Esophagus muscularis mucosa (tissue), 4 donors: ENCODE data around the gene TLCD1. TPM values are rescaled to one million over a fixed set of nuclear protein-coding genes. Genes with fewer than 3 reads are reported as not detected.

Experiments
- DNase-seq: peaks from one replicate; pipeline ENCODE4 v3.0.0-alpha.2; 2017; ENCODE audit errors: extremely low spot score
- H3K27ac ChIP-seq, 4 donors: fragments of 200-600 bp; sonication (generic); replicated peaks in 1 of 4; 1 replicate in 3 of 4; 2 replicates in 1 of 4; pipeline ENCODE4 v1.5.1; 2016 to 2019; ENCODE audit warnings: mild to moderate bottlenecking in 1 of 4
- H3K27me3 ChIP-seq, 4 donors: fragments of 200-600 bp; sonication (generic); one replicate each; pipeline versions ENCODE4 v1.5.1 to v1.6.0; 2016 to 2019
- H3K36me3 ChIP-seq, 4 donors: fragments of 200-600 bp; sonication (generic); one replicate each; pipeline ENCODE4 v1.5.1; 2016 to 2019
- H3K4me1 ChIP-seq, 4 donors: fragments of 200-600 bp; sonication (generic); one replicate each; pipeline ENCODE4 v1.5.1; 2016 to 2019
- H3K4me3 ChIP-seq, 4 donors: fragments of 200-600 bp; sonication (generic); 1 replicate in 2 of 4; 2 replicates in 2 of 4; pipeline ENCODE4 v1.5.1; 2016 to 2019; ENCODE audit warnings: mild to moderate bottlenecking in 4 of 4, moderate library complexity in 1 of 4
- H3K9me3 ChIP-seq, 4 donors: fragments of 200-600 bp; sonication (generic); 1 replicate in 3 of 4; 2 replicates in 1 of 4; pipeline ENCODE4 v1.5.1; 2016 to 2019
- EP300 ChIP-seq: sonication (generic); formaldehyde crosslinking; IDR thresholded peaks from one replicate; pipeline ENCODE4 v1.6.1; 2017; ENCODE audit warnings: antibody characterized with exemption
- POLR2A ChIP-seq: fragments of 450-650 bp; IDR thresholded peaks from one replicate; pipeline ENCODE4 v1.6.1; 2017; ENCODE audit warnings: antibody characterized with exemption, moderate library complexity, mild to moderate bottlenecking, low read depth
- POLR2AphosphoS5 ChIP-seq, 2 donors: sonication (generic); formaldehyde crosslinking; IDR thresholded peaks; one replicate each; pipeline ENCODE4 v1.6.1; 2017; ENCODE audit warnings: antibody characterized with exemption in 2 of 2
- WGBS: methylation state at CpG from one replicate; pipeline ENCODE4 v1.1.5; 2018; 5-methylcytosine and 5-hydroxymethylcytosine counted together
- intact Hi-C: fragments of 100-400 bp; cut with DNase I; formaldehyde crosslinking; loops from one replicate; pipeline ENCODE4 v1.15.1; 2023
- total RNA-seq, 4 donors: library from RNA; depleted of rRNA; stranded (reverse); fragments of >200 nt; gene quantifications; one replicate each; pipeline versions ENCODE4 v1.1.0 to v1.2.1, GENCODE V29; 2016
- TF ChIP-seq, protein P1 (sequence below), 3 experiments: fragments of 200-600 bp in 2 of 3; fragments of 450-650 bp in 1 of 3; sonication (generic) in 2 of 3; IDR thresholded peaks; one replicate each; pipeline ENCODE4 v1.5.1; 2017 to 2019; ENCODE audit warnings: antibody characterized with exemption in 3 of 3, mild to moderate bottlenecking in 2 of 3, moderate library complexity in 1 of 3

The TLCD1 gene
- total RNA-seq, 4 donors from 2014 or later = 1.0 to 1.5 (median 1.3) TPM; not detected in 1

DNA sequence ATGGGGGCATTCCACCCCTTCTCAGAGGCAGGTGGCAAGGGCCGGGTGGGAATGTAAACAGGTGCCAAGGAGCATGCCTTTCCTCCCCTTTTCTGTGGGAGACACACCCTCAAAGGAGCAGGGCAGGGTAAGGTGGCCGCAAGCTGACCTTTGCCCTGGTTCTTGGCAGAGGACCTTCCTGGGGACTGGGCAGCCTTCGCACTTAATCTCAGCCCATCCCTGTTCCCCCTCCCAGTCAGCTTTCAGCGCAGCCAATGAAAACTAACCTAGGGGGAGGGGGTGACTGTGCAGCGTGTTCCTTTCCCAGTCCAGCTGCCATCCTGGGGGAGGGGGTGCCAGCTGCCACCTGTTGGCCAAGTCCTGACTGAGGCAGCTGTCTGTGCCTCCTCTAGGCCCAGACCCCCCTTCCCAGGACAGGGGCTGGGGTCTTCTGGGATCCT, 20.6 kb upstream of the TLCD1 start:
- intact Hi-C loops = no loop called here

DNA sequence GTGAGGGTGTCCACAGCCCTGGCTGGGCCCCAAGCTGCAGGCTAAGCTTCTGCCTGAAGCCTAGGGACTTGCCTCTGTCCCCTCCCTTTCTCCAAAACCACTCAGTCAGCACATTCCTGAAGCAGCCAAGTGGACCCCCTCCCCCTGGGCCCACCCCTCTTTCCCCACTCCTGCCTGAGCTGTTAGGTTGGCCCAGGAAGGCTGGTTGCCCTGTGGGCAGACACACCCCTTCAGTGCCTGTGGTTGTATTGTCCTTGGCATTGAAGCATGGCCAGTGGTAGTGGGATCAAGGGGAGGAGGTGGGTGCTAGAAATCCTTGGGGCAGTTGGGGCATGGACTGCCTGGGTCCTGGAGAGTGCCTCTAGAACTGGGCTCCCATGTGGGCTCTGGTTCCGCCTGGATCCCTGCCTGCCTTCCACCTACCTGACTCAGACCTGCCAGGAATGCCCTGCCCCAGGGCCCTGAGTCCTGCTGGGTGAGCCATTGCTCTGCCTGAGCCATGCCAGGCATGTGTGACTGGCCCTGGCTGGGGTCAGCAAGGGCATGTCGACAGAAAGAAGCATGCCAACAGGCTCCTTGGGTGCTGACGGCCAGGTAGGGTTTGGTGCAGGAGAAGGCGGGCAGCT, 19.9 kb upstream of the TLCD1 start:
- TF ChIP-seq POLR2A = no peak
- TF ChIP-seq, protein P1, sequence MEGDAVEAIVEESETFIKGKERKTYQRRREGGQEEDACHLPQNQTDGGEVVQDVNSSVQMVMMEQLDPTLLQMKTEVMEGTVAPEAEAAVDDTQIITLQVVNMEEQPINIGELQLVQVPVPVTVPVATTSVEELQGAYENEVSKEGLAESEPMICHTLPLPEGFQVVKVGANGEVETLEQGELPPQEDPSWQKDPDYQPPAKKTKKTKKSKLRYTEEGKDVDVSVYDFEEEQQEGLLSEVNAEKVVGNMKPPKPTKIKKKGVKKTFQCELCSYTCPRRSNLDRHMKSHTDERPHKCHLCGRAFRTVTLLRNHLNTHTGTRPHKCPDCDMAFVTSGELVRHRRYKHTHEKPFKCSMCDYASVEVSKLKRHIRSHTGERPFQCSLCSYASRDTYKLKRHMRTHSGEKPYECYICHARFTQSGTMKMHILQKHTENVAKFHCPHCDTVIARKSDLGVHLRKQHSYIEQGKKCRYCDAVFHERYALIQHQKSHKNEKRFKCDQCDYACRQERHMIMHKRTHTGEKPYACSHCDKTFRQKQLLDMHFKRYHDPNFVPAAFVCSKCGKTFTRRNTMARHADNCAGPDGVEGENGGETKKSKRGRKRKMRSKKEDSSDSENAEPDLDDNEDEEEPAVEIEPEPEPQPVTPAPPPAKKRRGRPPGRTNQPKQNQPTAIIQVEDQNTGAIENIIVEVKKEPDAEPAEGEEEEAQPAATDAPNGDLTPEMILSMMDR (IDR thresholded peaks at IDR 0.05) = no peak
- no peak for TF ChIP-seq POLR2AphosphoS5 (IDR thresholded peaks at IDR 0.05)
- TF ChIP-seq EP300 = no peak
- WGBS = 78% methylated on average over 3 of the region's 4 CpGs
- peak overlapping the region; percentile 80 to 95 (median 90) for H3K27ac ChIP-seq
- intact Hi-C loops = no loop called here
- H3K4me1 ChIP-seq = peaks cover 45 to 69% (median 62%) of the 10 kb centered on the region in 4 donors
- H3K27me3 ChIP-seq = no peaks in the 10 kb centered on the region
- H3K9me3 ChIP-seq = no peaks in the 10 kb centered on the region
- peaks cover 0 to 28% (median 23%) of the 10 kb centered on the region in 4 donors for H3K36me3 ChIP-seq
- H3K4me3 ChIP-seq = peak overlapping the region in 3 of 4 donors; percentile 61 to 95 (median 76)
- DNase-seq = no peak

More for the DNA sequence above, 20.6 kb upstream of the TLCD1 start:
- 66% methylated on average over 5 of the region's 5 CpGs for WGBS
- Histone ChIP-seq H3K4me3 (no peak overlapping the region), H3K4me1 (peaks cover 45 to 69% (median 62%) of the 10 kb centered on the region in 4 donors), H3K27me3 (no peaks in the 10 kb centered on the region), H3K36me3 (peaks cover 0 to 28% (median 23%) of the 10 kb centered on the region in 4 donors), H3K9me3 (no peaks in the 10 kb centered on the region), H3K27ac (peak overlapping the region; percentile 37 to 95 (median 90))
- TF ChIP-seq, protein P1 (IDR thresholded peaks at IDR 0.05) = no peak
- no peak for TF ChIP-seq EP300
- TF ChIP-seq POLR2AphosphoS5 (IDR thresholded peaks at IDR 0.05) = no peak
- no peak for TF ChIP-seq POLR2A
- DNase-seq = no peak

DNA sequence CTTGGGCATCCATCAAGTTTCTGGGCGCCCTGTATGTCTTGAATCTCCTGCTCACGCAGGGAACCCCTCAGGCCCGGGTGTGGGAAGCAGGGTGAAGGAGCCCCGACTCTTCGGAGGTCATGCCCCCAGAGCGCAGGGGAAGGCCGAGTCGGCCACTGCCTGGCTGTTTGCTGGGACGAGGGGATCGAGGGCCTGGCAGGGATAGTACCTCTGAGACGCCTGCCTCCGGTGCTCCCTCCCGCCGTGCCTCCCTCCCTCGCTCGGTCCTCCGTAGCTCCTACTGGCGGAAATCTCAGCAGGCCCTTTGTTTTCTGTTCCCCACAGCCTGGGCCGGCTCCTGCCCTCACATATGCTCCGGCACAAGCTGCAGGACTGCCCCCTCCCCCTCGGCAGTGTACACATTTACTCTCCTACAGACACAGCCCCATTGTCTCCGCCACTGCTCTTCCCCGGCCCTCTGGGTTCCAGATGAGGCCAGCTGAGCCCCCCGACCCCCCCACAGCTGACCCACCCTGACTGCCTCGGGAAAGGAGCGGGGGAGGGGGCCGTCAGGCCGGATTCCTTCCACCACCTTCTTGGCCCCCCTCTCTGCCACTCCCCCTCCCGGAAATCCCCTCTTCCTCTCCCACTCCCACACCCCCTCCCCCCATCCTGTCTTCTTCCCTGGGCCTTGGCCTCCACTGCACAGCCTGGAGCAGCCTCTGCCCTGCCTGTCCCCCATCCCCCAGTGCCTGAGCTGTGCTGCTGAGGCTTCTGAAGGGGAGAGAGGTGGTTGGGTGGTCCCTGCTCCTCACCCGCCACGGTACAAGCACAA, 19.1 kb upstream of the TLCD1 start:
- peaks cover 45 to 64% (median 61%) of the 10 kb centered on the region in 4 donors for H3K4me1 ChIP-seq

DNA sequence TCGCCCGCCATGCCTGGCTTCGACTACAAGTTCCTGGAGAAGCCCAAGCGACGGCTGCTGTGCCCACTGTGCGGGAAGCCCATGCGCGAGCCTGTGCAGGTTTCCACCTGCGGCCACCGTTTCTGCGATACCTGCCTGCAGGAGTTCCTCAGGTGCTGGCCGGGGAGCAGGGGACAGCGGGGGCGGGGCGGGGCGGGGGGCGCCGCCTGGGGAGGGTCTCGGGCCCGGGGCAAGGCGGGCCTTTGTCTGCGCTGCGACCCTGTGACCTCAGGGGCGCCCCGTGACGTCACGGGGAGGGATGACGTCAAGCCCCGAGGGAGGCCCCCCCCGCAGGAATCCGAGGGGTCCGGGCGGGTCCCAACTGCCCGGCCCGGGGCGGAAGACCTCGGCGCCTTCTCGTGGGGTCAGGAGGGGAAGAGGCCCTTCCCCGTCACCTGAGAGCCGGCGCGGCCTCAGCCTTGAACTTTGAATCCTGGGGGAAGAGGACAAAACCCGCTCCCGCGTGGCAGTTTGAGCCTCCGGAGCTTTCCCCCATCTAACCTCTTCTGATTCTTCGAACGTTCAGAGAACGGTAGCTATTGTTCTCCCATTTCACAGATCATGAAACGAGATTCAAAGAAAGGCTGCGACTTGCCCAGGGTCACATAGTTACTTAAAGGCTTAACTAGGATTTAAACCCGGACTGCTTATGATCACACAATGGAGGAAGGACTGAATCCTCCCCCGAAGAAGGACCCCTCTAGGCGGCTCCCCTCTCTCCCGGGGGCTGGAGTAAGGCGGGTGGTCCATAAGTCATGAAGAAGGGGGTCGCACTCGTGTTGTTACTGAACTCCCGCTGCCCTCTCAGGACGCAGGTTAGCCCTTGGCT, 18.3 kb upstream of the TLCD1 start:
- H3K36me3 ChIP-seq = peaks cover 0 to 23% (median 20%) of the 10 kb centered on the region in 4 donors
- peak overlapping the region; percentile 61 to 95 (median 76) for H3K4me3 ChIP-seq
- TF ChIP-seq EP300 = no peak
- TF ChIP-seq POLR2A = peak; percentile 59
- TF ChIP-seq, protein P1 (IDR thresholded peaks at IDR 0.05) = no peak
- TF ChIP-seq POLR2AphosphoS5 (IDR thresholded peaks at IDR 0.05) = no peak
- intact Hi-C loops = no loop called here
- H3K27ac ChIP-seq = peak overlapping the region; percentile 80 to 95 (median 90)
- H3K4me1 ChIP-seq = peaks cover 38 to 56% (median 53%) of the 10 kb centered on the region in 4 donors
- 4% methylated on average over 40 of the region's 61 CpGs for WGBS
- H3K9me3 ChIP-seq = no peaks in the 10 kb centered on the region
- no peak for DNase-seq
- H3K27me3 ChIP-seq = no peaks in the 10 kb centered on the region

More for the DNA sequence above, 19.1 kb upstream of the TLCD1 start:
- Histone ChIP-seq H3K9me3 (no peaks in the 10 kb centered on the region), H3K27ac (peak overlapping the region; percentile 80 to 95 (median 90)), H3K27me3 (no peaks in the 10 kb centered on the region), H3K36me3 (peaks cover 0 to 28% (median 23%) of the 10 kb centered on the region in 4 donors), H3K4me3 (peak overlapping the region; percentile 61 to 95 (median 76))
- 5% methylated on average over 28 of the region's 31 CpGs for WGBS
- intact Hi-C loops = no loop called here
- TF ChIP-seq, protein P1 (IDR thresholded peaks at IDR 0.05) = no peak
- DNase-seq = no peak
